ENCODE data around the gene KIF26A. TPM values are rescaled to one million over a fixed set of nuclear protein-coding genes. Genes with fewer than 3 reads are reported as not detected.

The KIF26A gene
- total and polyA plus RNA-seq, 2 of the 13 experiments (the other 11 are each of a cell fraction or from before 2014, with no cell fraction given) = not detected

- TF ChIP-seq ZNF609 (CRISPR knock-in tag; IDR thresholded peaks at IDR 0.05; ENCODE audit: borderline replicate concordance) = no peak
- no peak for TF ChIP-seq FOXA1 (IDR thresholded peaks at IDR 0.05)
- 0 out of 2 replicates have a peak, but pooled peaks have one; percentile 32 for TF ChIP-seq FOXA1 (CRISPR knock-in tag; IDR thresholded peaks at IDR 0.05)
- no peak for TF ChIP-seq NFAT5 (CRISPR knock-in tag; IDR thresholded peaks at IDR 0.05)
Measured at GRCh38 chr14:104220215-104221070, 82.1 kb downstream of the KIF26A start (continued).

Data from HepG2 (cell line).